Colonic mucosa (tissue), 4 donors: Measurements from ENCODE around the gene PLPP4. TPM values are rescaled to one million over a fixed set of nuclear protein-coding genes. Genes with fewer than 3 reads are reported as not detected.

Source experiments
- DNase-seq: peaks from one replicate; pipeline ENCODE4 v3.0.0-alpha.2; 2020
- H3K27ac ChIP-seq: fragments of 200-600 bp; one replicate; pipeline ENCODE4 v1.8.0; 2021
- H3K27me3 ChIP-seq: fragments of 200-600 bp; one replicate; pipeline ENCODE4 v1.8.0; 2021
- H3K36me3 ChIP-seq: fragments of 200-600 bp; one replicate; pipeline ENCODE4 v1.8.0; 2021
- H3K4me1 ChIP-seq: fragments of 200-600 bp; one replicate; pipeline ENCODE4 v1.8.0; 2021; ENCODE audit warnings: mild to moderate bottlenecking
- H3K4me3 ChIP-seq: fragments of 200-600 bp; one replicate; pipeline ENCODE4 v1.8.0; 2021
- H3K9ac ChIP-seq, 2 donors: one replicate each; pipeline ENCODE4 v1.7.0; 2013; ENCODE audit warnings: control low read depth in 2 of 2, low read depth in 2 of 2, low read length in 2 of 2
- H3K9me3 ChIP-seq: fragments of 200-600 bp; one replicate; pipeline ENCODE4 v1.8.0; 2021
- intact Hi-C: fragments of 100-400 bp; cut with DNase I; formaldehyde crosslinking; loops from one replicate; pipeline ENCODE4 v1.14.1; 2022
- total RNA-seq, 2 donors: library from RNA; stranded (reverse); fragmentation: NEBNext Ultra II Directional in 1 of 2; extraction: Animal tissue kit (Norgen Biotek cat#: 25700) in 1 of 2; gene quantifications; one replicate each; pipeline ENCODE4 v1.2.1, GENCODE V29; 2021
- TF ChIP-seq, protein P1 (sequence below): fragments of 200-600 bp; IDR thresholded peaks from one replicate; pipeline ENCODE4 v1.8.0; 2022; ENCODE audit warnings: antibody characterized with exemption, mild to moderate bottlenecking
- donor health status: healthy.
- donor health status: DM: no; HTN: no; CAD: no.
- donor health status: DM: no; HTN: no; CAD: no.

Gene PLPP4
- total RNA-seq, 2 donors from 2014 or later: 0.61 TPM; not detected in 1

DNA sequence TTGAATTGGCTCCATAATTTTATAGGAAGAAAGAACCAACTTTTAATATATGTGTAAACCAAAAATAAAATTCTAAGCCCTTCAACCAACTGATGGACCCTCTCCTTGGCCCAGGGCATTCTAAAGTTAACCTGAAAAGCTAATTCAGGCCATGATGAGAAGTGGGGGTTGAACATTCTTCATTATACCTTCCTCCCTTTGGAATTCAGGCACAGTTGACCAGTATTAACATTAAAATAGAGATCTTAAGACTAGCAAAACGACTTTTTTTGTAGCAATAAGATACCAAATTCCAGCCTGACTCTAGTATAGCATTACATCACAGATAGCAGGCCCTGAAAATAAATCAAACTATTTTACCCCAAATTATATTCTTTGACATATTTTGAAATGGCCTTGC, 173.2 kb downstream of the PLPP4 start:
- TF ChIP-seq, protein P1, sequence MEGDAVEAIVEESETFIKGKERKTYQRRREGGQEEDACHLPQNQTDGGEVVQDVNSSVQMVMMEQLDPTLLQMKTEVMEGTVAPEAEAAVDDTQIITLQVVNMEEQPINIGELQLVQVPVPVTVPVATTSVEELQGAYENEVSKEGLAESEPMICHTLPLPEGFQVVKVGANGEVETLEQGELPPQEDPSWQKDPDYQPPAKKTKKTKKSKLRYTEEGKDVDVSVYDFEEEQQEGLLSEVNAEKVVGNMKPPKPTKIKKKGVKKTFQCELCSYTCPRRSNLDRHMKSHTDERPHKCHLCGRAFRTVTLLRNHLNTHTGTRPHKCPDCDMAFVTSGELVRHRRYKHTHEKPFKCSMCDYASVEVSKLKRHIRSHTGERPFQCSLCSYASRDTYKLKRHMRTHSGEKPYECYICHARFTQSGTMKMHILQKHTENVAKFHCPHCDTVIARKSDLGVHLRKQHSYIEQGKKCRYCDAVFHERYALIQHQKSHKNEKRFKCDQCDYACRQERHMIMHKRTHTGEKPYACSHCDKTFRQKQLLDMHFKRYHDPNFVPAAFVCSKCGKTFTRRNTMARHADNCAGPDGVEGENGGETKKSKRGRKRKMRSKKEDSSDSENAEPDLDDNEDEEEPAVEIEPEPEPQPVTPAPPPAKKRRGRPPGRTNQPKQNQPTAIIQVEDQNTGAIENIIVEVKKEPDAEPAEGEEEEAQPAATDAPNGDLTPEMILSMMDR: no peak
- Histone ChIP-seq H3K4me3 (no peak overlapping the region), H3K9ac (no peak overlapping the region), H3K4me1 (no peaks in the 10 kb centered on the region), H3K27ac (no peak overlapping the region), H3K27me3 (no peaks in the 10 kb centered on the region), H3K36me3 (no peaks in the 10 kb centered on the region), H3K9me3 (no peaks in the 10 kb centered on the region)
- intact Hi-C loops: no loop called here
- no peak for DNase-seq

DNA sequence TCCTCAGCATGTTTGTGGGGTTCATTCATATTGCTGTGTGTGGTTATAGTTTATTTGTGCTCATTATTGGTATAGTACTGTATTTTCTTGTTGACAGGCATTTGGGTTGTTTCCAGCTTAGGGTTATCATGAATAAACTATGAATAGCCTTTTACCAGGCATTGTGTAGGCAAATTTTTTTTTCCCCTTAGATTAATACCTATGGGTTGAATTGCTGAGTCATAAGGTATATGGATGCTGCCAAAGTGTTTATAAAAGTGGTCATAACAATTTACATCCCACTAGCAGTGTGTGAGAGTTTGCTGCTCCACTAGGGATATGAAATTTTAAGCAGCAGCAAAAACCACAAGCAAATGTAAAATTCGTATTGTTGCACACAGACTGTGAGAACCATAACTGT, 175.0 kb downstream of the PLPP4 start:
- no peaks in the 10 kb centered on the region for H3K4me1 ChIP-seq
- DNase-seq: no peak
- intact Hi-C loops: no loop called here
- no peak overlapping the region for H3K4me3 ChIP-seq
- no peaks in the 10 kb centered on the region for H3K36me3 ChIP-seq
- H3K9me3 ChIP-seq: no peaks in the 10 kb centered on the region
- H3K9ac ChIP-seq: no peak overlapping the region
- H3K27ac ChIP-seq: no peak overlapping the region
- TF ChIP-seq, protein P1: no peak
- H3K27me3 ChIP-seq: no peaks in the 10 kb centered on the region

DNA sequence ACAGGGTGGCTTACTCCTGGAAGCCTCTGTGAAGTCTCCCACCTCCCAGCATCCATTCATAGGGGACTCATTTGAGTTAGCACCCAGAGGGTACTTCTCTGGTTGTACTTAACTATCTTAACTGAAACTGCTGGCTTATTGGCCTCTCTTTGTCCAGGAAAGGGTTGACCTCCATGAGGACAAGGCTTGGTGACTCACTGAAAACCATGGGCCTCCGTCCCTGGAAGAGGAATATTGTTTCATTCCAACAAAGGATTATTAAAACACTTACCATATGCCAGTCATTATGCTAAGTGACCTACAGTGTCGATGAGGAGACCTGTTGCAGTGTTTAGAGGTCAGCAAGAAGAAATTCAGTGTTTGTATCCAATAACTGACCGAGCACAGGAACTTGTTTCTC, 175.9 kb downstream of the PLPP4 start:
- TF ChIP-seq, protein P1: no peak
- Histone ChIP-seq H3K36me3 (no peaks in the 10 kb centered on the region), H3K27ac (no peak overlapping the region), H3K27me3 (no peaks in the 10 kb centered on the region), H3K9ac (no peak overlapping the region), H3K9me3 (no peaks in the 10 kb centered on the region), H3K4me3 (no peak overlapping the region), H3K4me1 (no peaks in the 10 kb centered on the region)
- DNase-seq: no peak
- intact Hi-C loops: no loop called here

DNA sequence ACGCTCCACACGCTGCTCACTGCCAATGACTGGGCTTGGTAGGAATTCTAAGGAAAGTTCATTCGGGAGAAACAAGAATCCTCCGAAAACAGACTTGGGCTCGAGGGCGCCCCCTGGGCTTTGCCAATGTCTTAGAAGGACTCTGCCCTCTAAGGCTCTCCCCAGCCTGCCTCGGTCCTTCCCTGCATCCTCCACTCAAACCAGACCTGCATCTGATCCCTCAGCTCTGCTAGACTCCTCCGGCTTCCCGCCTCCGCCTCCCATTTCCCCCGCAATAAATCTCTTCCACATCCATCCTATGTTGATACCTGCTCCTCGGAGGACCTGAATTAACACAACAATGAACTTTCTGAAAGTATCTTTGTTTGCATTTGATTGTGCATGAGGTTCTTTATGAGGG, 177.6 kb downstream of the PLPP4 start:
- DNase-seq: no peak
- intact Hi-C loops: no loop called here

More for the DNA sequence above, 177.6 kb downstream of the PLPP4 start:
- no peak overlapping the region for H3K4me3 ChIP-seq
- no peaks in the 10 kb centered on the region for H3K27me3 ChIP-seq
- no peak overlapping the region for H3K9ac ChIP-seq
- no peaks in the 10 kb centered on the region for H3K4me1 ChIP-seq
- no peaks in the 10 kb centered on the region for H3K9me3 ChIP-seq
- H3K27ac ChIP-seq: no peak overlapping the region
- TF ChIP-seq, protein P1: no peak
- no peaks in the 10 kb centered on the region for H3K36me3 ChIP-seq
